ENCODE results near the gene FOXO3. TPM values are rescaled to one million over a fixed set of nuclear protein-coding genes. Genes with fewer than 3 reads are reported as not detected.

FOXO3 gene
- total RNA-seq, 3 donors from 2014 or later: 107 to 181 (median 155) TPM

GRCh38 chr6:108541843-108542759, 18.6 kb upstream of the FOXO3 start:
- no peaks in the 10 kb centered on the region for H3K9me3 ChIP-seq
- intact Hi-C loops (cut with DNase I; ENCODE audit: low total_unique reads): loop anchor here (5.0 kb wide), 2 partner anchors 345 to 540 kb away; no protein-coding TSS in a partner anchor
- H3K27ac ChIP-seq: no peak overlapping the region
- no peaks in the 10 kb centered on the region for H3K4me1 ChIP-seq
- peak; percentile 72 to 73 for DNase-seq (ENCODE audit: low spot score in 2 of 2)
- no peak overlapping the region for H3K4me3 ChIP-seq
- TF ChIP-seq POLR2A (IDR thresholded peaks at IDR 0.05) (no peak), POLR2AphosphoS5 (IDR thresholded peaks at IDR 0.05) (peak in 1 of 3 donors; percentile 64), CTCF (IDR thresholded peaks at IDR 0.05) (peak; percentile 95 to 97 (median 95))
- H3K36me3 ChIP-seq: no peaks in the 10 kb centered on the region
- H3K27me3 ChIP-seq: no peaks in the 10 kb centered on the region

- H3K4me3 ChIP-seq: no peak overlapping the region
- H3K4me1 ChIP-seq: no peaks in the 10 kb centered on the region
- no peaks in the 10 kb centered on the region for H3K36me3 ChIP-seq
- H3K27ac ChIP-seq: no peak overlapping the region
- no peaks in the 10 kb centered on the region for H3K27me3 ChIP-seq
- intact Hi-C loops (cut with DNase I; ENCODE audit: low total_unique reads): loop anchor here (5.0 kb wide), 2 partner anchors 344 to 539 kb away; no protein-coding TSS in a partner anchor
- TF ChIP-seq POLR2A (IDR thresholded peaks at IDR 0.05): no peak
- TF ChIP-seq CTCF (IDR thresholded peaks at IDR 0.05): no peak
- TF ChIP-seq POLR2AphosphoS5 (IDR thresholded peaks at IDR 0.05): no peak
- H3K9me3 ChIP-seq: no peaks in the 10 kb centered on the region
- no peak for DNase-seq (ENCODE audit: low spot score in 2 of 2)
These were observed 17.4 kb upstream of the FOXO3 start for GRCh38 chr6:108543175-108543940.

- no peak overlapping the region for H3K4me3 ChIP-seq
- intact Hi-C loops (cut with DNase I; ENCODE audit: low total_unique reads): loop anchor here (5.0 kb wide), 2 partner anchors 343 to 538 kb away; no protein-coding TSS in a partner anchor
- TF ChIP-seq POLR2A (IDR thresholded peaks at IDR 0.05) (no peak), CTCF (IDR thresholded peaks at IDR 0.05) (no peak), POLR2AphosphoS5 (IDR thresholded peaks at IDR 0.05) (no peak)
- DNase-seq (ENCODE audit: low spot score in 2 of 2): no peak
- H3K27ac ChIP-seq: no peak overlapping the region
- H3K27me3 ChIP-seq: no peaks in the 10 kb centered on the region
- no peaks in the 10 kb centered on the region for H3K4me1 ChIP-seq
- no peaks in the 10 kb centered on the region for H3K9me3 ChIP-seq
- no peaks in the 10 kb centered on the region for H3K36me3 ChIP-seq
These were observed 16.1 kb upstream of the FOXO3 start for GRCh38 chr6:108544606-108545005.

GRCh38 chr6:108546079-108547049, 14.4 kb upstream of the FOXO3 start:
- Histone ChIP-seq H3K27ac (no peak overlapping the region), H3K36me3 (no peaks in the 10 kb centered on the region), H3K4me1 (no peaks in the 10 kb centered on the region), H3K27me3 (no peaks in the 10 kb centered on the region), H3K9me3 (no peaks in the 10 kb centered on the region), H3K4me3 (no peak overlapping the region)
- TF ChIP-seq POLR2AphosphoS5 (IDR thresholded peaks at IDR 0.05) (no peak), POLR2A (IDR thresholded peaks at IDR 0.05) (no peak), CTCF (IDR thresholded peaks at IDR 0.05) (no peak)
- DNase-seq (ENCODE audit: low spot score in 2 of 2): no peak
- intact Hi-C loops (cut with DNase I; ENCODE audit: low total_unique reads): no loop called here

Data from breast epithelium (tissue), 4 donors.